IMR-90 (cell line): ENCODE measurements around the gene TMEM37. TPM values are rescaled to one million over a fixed set of nuclear protein-coding genes. Genes with fewer than 3 reads are reported as not detected.
A peak's percentile ranks its signal among the peaks of the same experiment; 100 is the strongest.

Source experiments
- ATAC-seq: fragments of 200-7000 bp; cut with Tn5 transposase; 2 replicates; pipeline ENCODE4 v1.9.1; 2020; ENCODE audit warnings: low read depth, mild to moderate bottlenecking, moderate library complexity
- BruUV-seq: library from RNA; stranded (reverse); fragments of 400-500 nt; replicated peaks from 2 replicates; lab custom pipeline; 2021; lab: Mats Ljungman, UMichigan
- CTCF ChIA-PET: fragments of 300-600 bp; formaldehyde crosslinking; extraction: SDS; loops from one replicate; lab custom pipeline; 2021; ENCODE audit warnings: antibody characterized with exemption; lab: Yijun Ruan, JAX
- POLR2A ChIA-PET: fragments of 300-600 bp; sonication (Branson Sonifier 250); formaldehyde crosslinking; loops from one replicate; lab custom pipeline; 2022; ENCODE audit warnings: antibody characterized with exemption; ENCODE audit not compliant: unreplicated experiment; lab: Charles Lee
- DNase-seq: peaks from one replicate; pipeline ENCODE4 v3.0.0; 2013
- H2AFZ ChIP-seq: replicated peaks from 2 replicates; pipeline ENCODE3; 2013; ENCODE audit warnings: low read length, mild to moderate bottlenecking; ENCODE audit not compliant: poor library complexity
- H2AK5ac ChIP-seq: 2 replicates; pipeline ENCODE4 v1.6.1; 2013; ENCODE audit warnings: low read depth, low read length, inconsistent platforms
- H2AK9ac ChIP-seq: replicated peaks from 2 replicates; pipeline ENCODE3; 2013; ENCODE audit warnings: mild to moderate bottlenecking, low read depth, low read length, moderate library complexity; ENCODE audit not compliant: poor library complexity
- H2BK120ac ChIP-seq: 2 replicates; pipeline ENCODE4 v1.6.1; 2013; ENCODE audit warnings: low read depth, low read length, inconsistent platforms
- H2BK15ac ChIP-seq: 3 replicates; pipeline ENCODE4 v1.6.1; 2013; ENCODE audit warnings: low read depth, low read length, inconsistent platforms
- H2BK20ac ChIP-seq: 2 replicates; pipeline ENCODE4 v1.6.1; 2013; ENCODE audit warnings: low read depth, mild to moderate bottlenecking, inconsistent platforms, low read length, moderate library complexity
- H2BK5ac ChIP-seq: 2 replicates; pipeline ENCODE4 v1.6.1; 2013; ENCODE audit warnings: mild to moderate bottlenecking, low read depth, low read length, inconsistent platforms; ENCODE audit not compliant: poor library complexity, severe bottlenecking
- H3K14ac ChIP-seq: replicated peaks from 2 replicates; pipeline ENCODE4 v1.6.1; 2013; ENCODE audit warnings: low read depth, low read length, inconsistent platforms
- H3K18ac ChIP-seq: 2 replicates; pipeline ENCODE4 v1.6.1; 2013; ENCODE audit warnings: low read depth, low read length, control low read depth
- H3K23ac ChIP-seq: 2 replicates; pipeline ENCODE4 v1.6.1; 2013; ENCODE audit warnings: low read depth, low read length, inconsistent platforms
- H3K27ac ChIP-seq: 2 replicates; pipeline ENCODE4 v1.5.1; 2013; ENCODE audit warnings: mild to moderate bottlenecking, control low read depth, low read length; ENCODE audit not compliant: insufficient read depth
- H3K27me3 ChIP-seq: 2 replicates; pipeline ENCODE4 v1.6.1; 2013; ENCODE audit warnings: low read length; ENCODE audit not compliant: control insufficient read depth, insufficient read depth
- H3K36me3 ChIP-seq: 2 replicates; pipeline ENCODE4 v1.6.1; 2013; ENCODE audit warnings: low read length, mixed read lengths; ENCODE audit not compliant: control insufficient read depth, insufficient read depth
- H3K4ac ChIP-seq: 2 replicates; pipeline ENCODE4 v1.6.1; 2013; ENCODE audit warnings: low read depth, low read length, inconsistent platforms
- H3K4me1 ChIP-seq: 2 replicates; pipeline ENCODE4 v1.6.1; 2013; ENCODE audit warnings: low read length, mixed read lengths; ENCODE audit not compliant: control insufficient read depth, insufficient read depth
- H3K4me2 ChIP-seq: 2 replicates; pipeline ENCODE4 v1.6.1; 2013; ENCODE audit warnings: low read depth, mild to moderate bottlenecking, control low read depth, low read length, moderate library complexity
- H3K4me3 ChIP-seq: 2 replicates; pipeline ENCODE4 v1.5.1; 2013; ENCODE audit warnings: low read depth, mild to moderate bottlenecking, control low read depth, low read length, moderate library complexity; ENCODE audit not compliant: insufficient read depth
- H3K56ac ChIP-seq: 2 replicates; pipeline ENCODE4 v1.6.1; 2013; ENCODE audit warnings: low read length, inconsistent platforms; ENCODE audit not compliant: insufficient read depth; ENCODE audit errors: extremely low read depth
- H3K79me1 ChIP-seq, 2 experiments: 2 replicates each; pipeline ENCODE4 v1.6.1; 2013; ENCODE audit warnings: low read length in 2 of 2, inconsistent platforms in 1 of 2, low read depth in 1 of 2
- H3K9ac ChIP-seq: 2 replicates; pipeline ENCODE4 v1.6.1; 2013; ENCODE audit warnings: low read depth, low read length, control low read depth
- H3K9me1 ChIP-seq: 2 replicates; pipeline ENCODE4 v1.6.1; 2013; ENCODE audit warnings: low read length, inconsistent platforms; ENCODE audit not compliant: insufficient read depth
- H3K9me3 ChIP-seq: 2 replicates; pipeline ENCODE4 v1.6.1; 2013; ENCODE audit warnings: low read length; ENCODE audit not compliant: control insufficient read depth, insufficient read depth
- H4K20me1 ChIP-seq: 2 replicates; pipeline ENCODE4 v1.6.1; 2013; ENCODE audit warnings: low read length, inconsistent platforms; ENCODE audit not compliant: insufficient read depth
- H4K5ac ChIP-seq: 2 replicates; pipeline ENCODE4 v1.6.1; 2013; ENCODE audit warnings: mild to moderate bottlenecking, low read depth, low read length, control low read depth
- H4K8ac ChIP-seq, 2 experiments: 2 replicates each; pipeline ENCODE4 v1.6.1; 2013; ENCODE audit warnings: low read depth in 2 of 2, low read length in 2 of 2, control low read depth in 1 of 2, inconsistent platforms in 1 of 2
- H4K91ac ChIP-seq: 2 replicates; pipeline ENCODE4 v1.6.1; 2013; ENCODE audit warnings: low read depth, low read length, inconsistent platforms; ENCODE audit not compliant: insufficient read depth
- BHLHE40 ChIP-seq: fragments of 150-350 bp; IDR thresholded peaks from 2 replicates; pipeline ENCODE4 v1.6.1; 2016; ENCODE audit warnings: mild to moderate bottlenecking, low read depth, low read length
- CEBPB ChIP-seq: IDR thresholded peaks from 2 replicates; pipeline ENCODE4 v1.6.1; 2012; ENCODE audit warnings: low read depth, low read length, improper control_type of control experiment
- CHD1 ChIP-seq: IDR thresholded peaks from 2 replicates; pipeline ENCODE4 v1.6.1; 2012; ENCODE audit warnings: low read depth, low read length, improper control_type of control experiment
- ELK1 ChIP-seq: fragments of 150-350 bp; IDR thresholded peaks from 2 replicates; pipeline ENCODE4 v1.6.1; 2016; ENCODE audit warnings: low read depth, mild to moderate bottlenecking, low read length, moderate library complexity, borderline replicate concordance
- FOS ChIP-seq: fragments of 150-350 bp; IDR thresholded peaks from 2 replicates; pipeline ENCODE4 v1.6.1; 2016; ENCODE audit warnings: low read depth, low read length
- MAFK ChIP-seq: IDR thresholded peaks from 2 replicates; pipeline ENCODE4 v1.6.1; 2012; ENCODE audit warnings: low read depth, low read length, improper control_type of control experiment
- MXI1 ChIP-seq: IDR thresholded peaks from 2 replicates; pipeline ENCODE4 v1.6.1; 2012; ENCODE audit warnings: low read depth, mild to moderate bottlenecking, low read length, moderate library complexity, borderline replicate concordance
- NFE2L2 ChIP-seq: fragments of 150-350 bp; IDR thresholded peaks from 2 replicates; pipeline ENCODE4 v1.6.1; 2016; ENCODE audit warnings: low read depth, mild to moderate bottlenecking, low read length
- POLR2A ChIP-seq: IDR thresholded peaks from 2 replicates; pipeline ENCODE4 v1.6.1; 2012; ENCODE audit warnings: mild to moderate bottlenecking, low read depth, low read length
- RAD21 ChIP-seq: IDR thresholded peaks from 2 replicates; pipeline ENCODE4 v1.6.1; 2012; ENCODE audit warnings: low read length, improper control_type of control experiment
- RCOR1 ChIP-seq: IDR thresholded peaks from 2 replicates; pipeline ENCODE4 v1.6.1; 2012; ENCODE audit warnings: mild to moderate bottlenecking, low read length, improper control_type of control experiment; ENCODE audit not compliant: insufficient replicate concordance
- RFX5 ChIP-seq: IDR thresholded peaks from 2 replicates; pipeline ENCODE4 v1.8.0; 2012; ENCODE audit warnings: low read depth, mild to moderate bottlenecking, low read length, moderate library complexity
- SMC3 ChIP-seq: fragments of 150-350 bp; IDR thresholded peaks from 2 replicates; pipeline ENCODE4 v1.6.1; 2016; ENCODE audit warnings: low read depth, mild to moderate bottlenecking, antibody characterized with exemption, low read length, moderate library complexity
- WGBS, 2 experiments: methylation state at CpG; one replicate each; pipeline versions ENCODE4 v1.1.5 to v1.1.7; 2013; ENCODE audit warnings: missing lambda C conversion rate in 2 of 2; ENCODE audit not compliant: insufficient read length in 1 of 2; ENCODE audit errors: extremely low coverage in 2 of 2; 5-methylcytosine and 5-hydroxymethylcytosine counted together
- dilution Hi-C: fragments of 300-500 bp; cut with HindIII; formaldehyde crosslinking; loops from one replicate; pipeline ENCODE4 v1.14.3; 2018; ENCODE audit warnings: low sequenced_read_pairs; ENCODE audit not compliant: unreplicated experiment
- in situ Hi-C: fragments of 300-500 bp; cut with MboI; formaldehyde crosslinking; loops from 3 replicates; pipeline ENCODE4 v1.14.3; 2019; ENCODE audit warnings: low sequenced_read_pairs, inconsistent platforms, mixed read lengths
- intact Hi-C: fragments of 100-400 bp; cut with micrococcal nuclease; formaldehyde crosslinking; loops from 2 replicates; pipeline ENCODE4 v1.10.0; 2022
- polyA plus RNA-seq, 3 experiments: library from polyadenylated mRNA; depleted of rRNA; stranded (reverse); fragments of >200 nt; gene quantifications; 2 replicates each; pipeline ENCODE4 v1.2.3, GENCODE V29; 2012; ENCODE audit warnings: low replicate concordance in 1 of 3
- total RNA-seq: library from RNA; depleted of rRNA; stranded (reverse); fragments of >200 nt; gene quantifications from 2 replicates; pipeline ENCODE4 v1.2.3, GENCODE V29; 2012

The TMEM37 gene
- total and polyA plus RNA-seq, 2 of the 4 experiments (the other 2 are of a cell fraction): under 0.01 to 0.39 TPM

GRCh38 chr2:119387381-119388129, 44.1 kb upstream of the TMEM37 start:
- dilution Hi-C loops: no loop called here
- H3K4me2 ChIP-seq: no peak overlapping the region

More at GRCh38 chr2:119387381-119388129, 44.1 kb upstream of the TMEM37 start:
- no peak overlapping the region for H2AFZ ChIP-seq
- in situ Hi-C loops (no loop called here), intact Hi-C loops (no loop called here)
- H2BK20ac ChIP-seq: no peak overlapping the region
- no peak overlapping the region for H2BK5ac ChIP-seq
- BruUV-seq: no TSS peak
- H3K56ac ChIP-seq: no peak overlapping the region
- peak; percentile 56 for ATAC-seq
- no peaks in the 10 kb centered on the region for H4K20me1 ChIP-seq
- no peak overlapping the region for H3K4me3 ChIP-seq
- H3K14ac ChIP-seq: no peak overlapping the region
- H2BK120ac ChIP-seq: no peak overlapping the region
- H2AK5ac ChIP-seq: no peak overlapping the region
- H3K36me3 ChIP-seq: no peaks in the 10 kb centered on the region
- no peak overlapping the region for H2BK15ac ChIP-seq
- DNase-seq: peak; percentile 20
- no peaks in the 10 kb centered on the region for H3K79me1 ChIP-seq
- no peak overlapping the region for H3K27ac ChIP-seq
- H3K9ac ChIP-seq: no peak overlapping the region
- ChIA-PET POLR2A (no interaction called here), CTCF (no interaction called here)
- TF ChIP-seq ELK1 (no peak), FOS (no peak), RAD21 (no peak), BHLHE40 (no peak), CEBPB (no peak), SMC3 (no peak), POLR2A (no peak), RFX5 (no peak), MXI1 (no peak), MAFK (no peak), NFE2L2 (no peak), RCOR1 (no peak), CHD1 (no peak)
- H4K91ac ChIP-seq: no peak overlapping the region
- peaks cover 5% of the 10 kb centered on the region for H3K27me3 ChIP-seq
- no peaks in the 10 kb centered on the region for H3K4me1 ChIP-seq
- peak overlapping the region; percentile 3 for H2AK9ac ChIP-seq
- no peaks in the 10 kb centered on the region for H3K9me3 ChIP-seq
- WGBS, 2 experiments: 67% methylated on average over 1 of the region's 9 CpGs; no CpG with 5 or more reads in 1 of the 2 experiments
- no peak overlapping the region for H4K8ac ChIP-seq
- no peak overlapping the region for H3K23ac ChIP-seq
- H4K5ac ChIP-seq: no peak overlapping the region
- H3K9me1 ChIP-seq: no peaks in the 10 kb centered on the region
- no peak overlapping the region for H3K18ac ChIP-seq
- no peak overlapping the region for H3K4ac ChIP-seq
